ENCODE results near the gene PM20D2.

DNA sequence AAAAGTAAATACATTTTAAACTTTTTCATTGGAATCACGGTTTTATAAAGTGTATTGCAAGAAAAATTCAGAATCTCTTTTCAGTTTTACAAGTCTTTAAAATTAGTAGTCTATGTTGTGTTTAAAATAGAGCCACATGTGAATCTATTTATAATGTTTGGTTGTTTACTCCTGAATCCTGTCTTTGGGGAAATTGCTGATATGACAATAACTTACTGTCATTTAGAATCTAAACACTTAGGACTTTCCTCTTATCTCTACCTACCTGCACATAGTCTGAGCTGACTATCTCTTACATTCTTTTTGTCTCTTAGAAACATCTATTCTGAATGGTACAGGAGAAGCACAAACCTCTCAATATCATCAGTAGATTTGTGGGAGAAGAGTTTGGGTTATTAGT lies 23.9 kb upstream of the PM20D2 start:
- TF ChIP-seq, protein P1, sequence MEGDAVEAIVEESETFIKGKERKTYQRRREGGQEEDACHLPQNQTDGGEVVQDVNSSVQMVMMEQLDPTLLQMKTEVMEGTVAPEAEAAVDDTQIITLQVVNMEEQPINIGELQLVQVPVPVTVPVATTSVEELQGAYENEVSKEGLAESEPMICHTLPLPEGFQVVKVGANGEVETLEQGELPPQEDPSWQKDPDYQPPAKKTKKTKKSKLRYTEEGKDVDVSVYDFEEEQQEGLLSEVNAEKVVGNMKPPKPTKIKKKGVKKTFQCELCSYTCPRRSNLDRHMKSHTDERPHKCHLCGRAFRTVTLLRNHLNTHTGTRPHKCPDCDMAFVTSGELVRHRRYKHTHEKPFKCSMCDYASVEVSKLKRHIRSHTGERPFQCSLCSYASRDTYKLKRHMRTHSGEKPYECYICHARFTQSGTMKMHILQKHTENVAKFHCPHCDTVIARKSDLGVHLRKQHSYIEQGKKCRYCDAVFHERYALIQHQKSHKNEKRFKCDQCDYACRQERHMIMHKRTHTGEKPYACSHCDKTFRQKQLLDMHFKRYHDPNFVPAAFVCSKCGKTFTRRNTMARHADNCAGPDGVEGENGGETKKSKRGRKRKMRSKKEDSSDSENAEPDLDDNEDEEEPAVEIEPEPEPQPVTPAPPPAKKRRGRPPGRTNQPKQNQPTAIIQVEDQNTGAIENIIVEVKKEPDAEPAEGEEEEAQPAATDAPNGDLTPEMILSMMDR (IDR thresholded peaks at IDR 0.05): no peak
- TF ChIP-seq POLR2A (IDR thresholded peaks at IDR 0.05): no peak
